HG02623 (cell line): ENCODE measurements around the gene INF2.

Experiments
- ATAC-seq: cut with Tn5 transposase; IDR thresholded peaks from one replicate; pipeline ENCODE4 v1.9.1; 2021; ENCODE audit warnings: moderate library complexity; ENCODE audit not compliant: unreplicated experiment

Gene INF2

GRCh38 chr14:104687601-104688504, 1.6 kb upstream of the INF2 start:
- ATAC-seq: no peak

- ATAC-seq: no peak
Observed at GRCh38 chr14:104688505-104689108, 811 bp upstream of the INF2 start.

- no peak for ATAC-seq
Observed at GRCh38 chr14:104689881-104690711, 678 bp downstream of the INF2 start.

- ATAC-seq: no peak
Observed at GRCh38 chr14:104690861-104691455, 1.5 kb downstream of the INF2 start.

- ATAC-seq: no peak
Observed at GRCh38 chr14:104691546-104692260, 2.3 kb downstream of the INF2 start.

GRCh38 chr14:104692261-104692938, 3.0 kb downstream of the INF2 start:
- no peak for ATAC-seq

- ATAC-seq: no peak
Observed at GRCh38 chr14:104692939-104693315, 3.5 kb downstream of the INF2 start.

GRCh38 chr14:104693482-104694431, 4.3 kb downstream of the INF2 start:
- ATAC-seq: no peak

GRCh38 chr14:104694475-104694950, 5.1 kb downstream of the INF2 start:
- ATAC-seq: no peak

- ATAC-seq: no peak
Observed at GRCh38 chr14:104694991-104695659, 5.7 kb downstream of the INF2 start.

- no peak for ATAC-seq
Observed at GRCh38 chr14:104695660-104696000, 6.2 kb downstream of the INF2 start.

- ATAC-seq: no peak
Observed at GRCh38 chr14:104696671-104697316, 7.4 kb downstream of the INF2 start.

GRCh38 chr14:104697317-104697703, 7.9 kb downstream of the INF2 start:
- ATAC-seq: no peak

- ATAC-seq: no peak
Observed at GRCh38 chr14:104697892-104698583, 8.6 kb downstream of the INF2 start.

GRCh38 chr14:104698688-104699425, 9.4 kb downstream of the INF2 start:
- ATAC-seq: no peak

GRCh38 chr14:104699426-104699748, 10.0 kb downstream of the INF2 start:
- no peak for ATAC-seq

- ATAC-seq: no peak
Observed at GRCh38 chr14:104700225-104700651, 10.8 kb downstream of the INF2 start.
